Loucy (cell line): ENCODE measurements around the gene GPC5.

Source experiments
- H2AFZ ChIP-seq: fragments of 200-600 bp; sonication (generic); 2 replicates; pipeline ENCODE4 v1.6.0; 2016; ENCODE audit warnings: antibody characterized with exemption, mild to moderate bottlenecking, low read length, moderate library complexity
- H3F3A ChIP-seq: fragments of 200-600 bp; 2 replicates; pipeline ENCODE4 v1.6.0; 2016; ENCODE audit warnings: antibody characterized with exemption, low read depth, mild to moderate bottlenecking
- H3K27me3 ChIP-seq: fragments of 200-600 bp; sonication (generic); 2 replicates; pipeline ENCODE4 v1.6.1; 2014; ENCODE audit warnings: low read length, mild to moderate bottlenecking; ENCODE audit not compliant: insufficient read depth, poor library complexity, severe bottlenecking
- H3K36me3 ChIP-seq: fragments of 200-600 bp; sonication (generic); 2 replicates; pipeline ENCODE4 v1.6.1; 2016; ENCODE audit warnings: low read length; ENCODE audit not compliant: insufficient read depth
- H3K4me1 ChIP-seq: fragments of 200-600 bp; sonication (generic); 2 replicates; pipeline ENCODE4 v1.5.1; 2014; ENCODE audit warnings: low read length, mild to moderate bottlenecking; ENCODE audit not compliant: insufficient read depth, poor library complexity, severe bottlenecking
- H3K4me2 ChIP-seq: fragments of 200-600 bp; sonication (generic); 2 replicates; pipeline ENCODE4 v1.6.0; 2014; ENCODE audit warnings: antibody characterized with exemption, low read length, low read depth, mild to moderate bottlenecking; ENCODE audit not compliant: poor library complexity, severe bottlenecking
- H3K4me3 ChIP-seq: fragments of 200-600 bp; sonication (generic); 2 replicates; pipeline ENCODE4 v1.5.1; 2014; ENCODE audit warnings: low read length, mild to moderate bottlenecking, mixed read lengths; ENCODE audit not compliant: poor library complexity, severe bottlenecking
- H3K79me2 ChIP-seq: fragments of 200-600 bp; sonication (generic); 2 replicates; pipeline ENCODE4 v1.6.1; 2014; ENCODE audit warnings: low read length; ENCODE audit not compliant: insufficient read depth
- H3K9ac ChIP-seq: fragments of 200-600 bp; sonication (generic); 2 replicates; pipeline ENCODE4 v1.6.0; 2014; ENCODE audit warnings: mild to moderate bottlenecking, low read depth, low read length, moderate library complexity; ENCODE audit not compliant: poor library complexity, severe bottlenecking
- H3K9me2 ChIP-seq: fragments of 200-600 bp; sonication (generic); replicated peaks from 2 replicates; pipeline ENCODE4 v1.6.1; 2016; ENCODE audit warnings: low read depth, low read length, mixed read lengths
- H3K9me3 ChIP-seq: fragments of 200-600 bp; sonication (generic); 2 replicates; pipeline ENCODE4 v1.6.1; 2014; ENCODE audit warnings: mild to moderate bottlenecking, antibody characterized with exemption, low read length, low read depth; ENCODE audit not compliant: insufficient read depth
- H4K20me1 ChIP-seq: fragments of 200-600 bp; sonication (generic); 2 replicates; pipeline ENCODE4 v1.6.0; 2014; ENCODE audit warnings: antibody characterized with exemption, low read length, mild to moderate bottlenecking; ENCODE audit not compliant: insufficient read depth, poor library complexity, severe bottlenecking
- EZH2phosphoT487 ChIP-seq: fragments of 200-600 bp; IDR thresholded peaks from 2 replicates; pipeline ENCODE4 v1.6.1; 2018; ENCODE audit warnings: antibody characterized with exemption, mild to moderate bottlenecking, moderate library complexity, borderline replicate concordance
- TF ChIP-seq, protein P1 (sequence below): fragments of 200-600 bp; sonication (generic); conservative IDR thresholded peaks from 2 replicates; pipeline ENCODE4 v1.5.1; 2014; ENCODE audit warnings: mild to moderate bottlenecking, antibody characterized with exemption, low read length

Gene GPC5

DNA sequence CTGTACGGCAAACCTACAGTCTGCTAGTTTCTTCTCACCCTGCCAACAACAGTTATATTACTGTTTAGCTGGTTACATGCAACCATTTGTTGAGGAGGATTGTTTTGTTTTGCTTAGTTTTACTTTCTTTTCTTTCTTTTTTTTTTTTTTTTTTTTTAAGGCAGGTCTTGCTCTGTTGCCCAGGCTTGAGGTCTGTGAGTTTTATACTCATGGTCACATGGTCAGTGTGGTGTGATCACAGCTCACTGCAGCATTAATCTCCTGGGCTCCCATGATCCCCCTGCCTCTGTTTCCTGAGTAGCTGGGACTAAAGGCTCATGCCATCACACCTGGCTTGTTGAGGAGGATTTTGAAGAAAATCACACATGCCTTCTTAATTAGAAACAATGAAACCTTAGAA, 505.6 kb downstream of the GPC5 start:
- Histone ChIP-seq H3K9me2 (no peaks in the 10 kb centered on the region), H3K79me2 (no peaks in the 10 kb centered on the region), H3K4me1 (no peaks in the 10 kb centered on the region), H3K27me3 (no peaks in the 10 kb centered on the region), H3K9me3 (no peaks in the 10 kb centered on the region), H3K4me2 (no peak overlapping the region), H3F3A (no peaks in the 10 kb centered on the region), H3K9ac (no peak overlapping the region), H4K20me1 (no peaks in the 10 kb centered on the region), H3K4me3 (no peak overlapping the region), H2AFZ (no peak overlapping the region), H3K36me3 (no peaks in the 10 kb centered on the region)
- no peak for TF ChIP-seq EZH2phosphoT487
- TF ChIP-seq, protein P1, sequence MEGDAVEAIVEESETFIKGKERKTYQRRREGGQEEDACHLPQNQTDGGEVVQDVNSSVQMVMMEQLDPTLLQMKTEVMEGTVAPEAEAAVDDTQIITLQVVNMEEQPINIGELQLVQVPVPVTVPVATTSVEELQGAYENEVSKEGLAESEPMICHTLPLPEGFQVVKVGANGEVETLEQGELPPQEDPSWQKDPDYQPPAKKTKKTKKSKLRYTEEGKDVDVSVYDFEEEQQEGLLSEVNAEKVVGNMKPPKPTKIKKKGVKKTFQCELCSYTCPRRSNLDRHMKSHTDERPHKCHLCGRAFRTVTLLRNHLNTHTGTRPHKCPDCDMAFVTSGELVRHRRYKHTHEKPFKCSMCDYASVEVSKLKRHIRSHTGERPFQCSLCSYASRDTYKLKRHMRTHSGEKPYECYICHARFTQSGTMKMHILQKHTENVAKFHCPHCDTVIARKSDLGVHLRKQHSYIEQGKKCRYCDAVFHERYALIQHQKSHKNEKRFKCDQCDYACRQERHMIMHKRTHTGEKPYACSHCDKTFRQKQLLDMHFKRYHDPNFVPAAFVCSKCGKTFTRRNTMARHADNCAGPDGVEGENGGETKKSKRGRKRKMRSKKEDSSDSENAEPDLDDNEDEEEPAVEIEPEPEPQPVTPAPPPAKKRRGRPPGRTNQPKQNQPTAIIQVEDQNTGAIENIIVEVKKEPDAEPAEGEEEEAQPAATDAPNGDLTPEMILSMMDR = no peak

DNA sequence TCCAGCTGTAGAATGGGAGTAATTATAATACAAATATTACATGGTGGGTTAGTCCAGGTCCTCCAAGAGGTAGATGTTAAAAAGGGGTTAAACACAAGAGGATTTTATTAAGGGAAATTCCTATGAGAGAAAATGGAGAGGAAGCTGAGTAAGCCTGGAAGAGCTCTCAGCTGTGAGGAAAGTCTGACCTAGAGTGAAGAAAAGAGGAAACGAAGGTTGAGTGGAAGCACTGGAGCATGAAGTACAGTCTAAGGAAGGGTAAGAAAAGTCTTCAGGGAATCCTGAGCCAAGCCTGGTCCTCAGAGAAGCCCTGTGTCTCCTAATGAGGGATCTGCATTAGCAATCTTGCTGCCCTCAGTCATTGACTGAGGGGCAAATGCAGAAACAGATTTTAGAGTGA, 506.2 kb downstream of the GPC5 start:
- H3K36me3 ChIP-seq = no peaks in the 10 kb centered on the region
- no peaks in the 10 kb centered on the region for H3K9me3 ChIP-seq
- no peak overlapping the region for H3K4me3 ChIP-seq
- H3K79me2 ChIP-seq = no peaks in the 10 kb centered on the region
- no peaks in the 10 kb centered on the region for H3F3A ChIP-seq
- H4K20me1 ChIP-seq = no peaks in the 10 kb centered on the region
- H3K9me2 ChIP-seq = no peaks in the 10 kb centered on the region
- H3K27me3 ChIP-seq = no peaks in the 10 kb centered on the region
- H3K4me2 ChIP-seq = no peak overlapping the region
- no peak overlapping the region for H2AFZ ChIP-seq
- no peak for TF ChIP-seq EZH2phosphoT487
- TF ChIP-seq, protein P1 = no peak
- H3K9ac ChIP-seq = no peak overlapping the region
- H3K4me1 ChIP-seq = no peaks in the 10 kb centered on the region

DNA sequence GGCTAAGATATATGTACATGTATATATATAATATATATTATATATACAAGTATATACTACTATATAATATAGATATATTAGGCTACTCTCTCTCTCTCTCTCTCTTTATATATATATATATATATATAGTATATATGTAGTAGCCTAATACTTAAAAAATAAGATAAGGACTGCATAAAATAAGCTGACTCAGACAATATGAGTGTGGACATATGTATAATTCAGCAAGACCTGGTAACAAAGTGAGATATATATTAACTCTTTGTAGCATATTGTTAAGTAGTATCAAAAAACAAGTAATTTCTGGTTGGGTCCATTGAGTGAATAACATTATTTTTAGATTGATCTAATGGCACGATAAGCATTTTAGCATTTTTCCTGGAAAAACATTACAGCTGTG, 509.0 kb downstream of the GPC5 start:
- no peak overlapping the region for H3K4me2 ChIP-seq
- no peaks in the 10 kb centered on the region for H3K79me2 ChIP-seq
- no peak overlapping the region for H3K4me3 ChIP-seq
- no peaks in the 10 kb centered on the region for H3F3A ChIP-seq
- H3K9ac ChIP-seq = no peak overlapping the region
- no peaks in the 10 kb centered on the region for H3K9me2 ChIP-seq
- H4K20me1 ChIP-seq = no peaks in the 10 kb centered on the region
- no peaks in the 10 kb centered on the region for H3K9me3 ChIP-seq
- no peaks in the 10 kb centered on the region for H3K27me3 ChIP-seq
- no peaks in the 10 kb centered on the region for H3K36me3 ChIP-seq
- H2AFZ ChIP-seq = no peak overlapping the region
- no peaks in the 10 kb centered on the region for H3K4me1 ChIP-seq
- TF ChIP-seq, protein P1 = no peak
- TF ChIP-seq EZH2phosphoT487 = no peak
